Cardiac muscle cell (in vitro differentiated cells and primary cell): ENCODE data around the gene SIRT6. TPM values are rescaled to one million over a fixed set of nuclear protein-coding genes. Genes with fewer than 3 reads are reported as not detected.

Experiments used
- DNase-seq, 2 donors: peaks; one replicate each; pipeline versions ENCODE4 v3.0.0 to v3.0.0-alpha.2; 2010 to 2017; ENCODE audit warnings: low read depth in 1 of 2, low spot score in 1 of 2
- H3K27ac ChIP-seq: fragments of 200-600 bp; sonication (generic); 2 replicates; pipeline ENCODE4 v1.5.1; 2016
- H3K27me3 ChIP-seq: fragments of 200-600 bp; sonication (generic); 2 replicates; pipeline ENCODE4 v1.6.0; 2016; ENCODE audit warnings: control low read depth
- H3K36me3 ChIP-seq: fragments of 200-600 bp; sonication (generic); 2 replicates; pipeline ENCODE4 v1.5.1; 2016; ENCODE audit warnings: control low read depth
- H3K4me1 ChIP-seq: fragments of 200-600 bp; sonication (generic); 2 replicates; pipeline ENCODE4 v1.8.1; 2017; ENCODE audit warnings: low read depth, mild to moderate bottlenecking, mixed run types
- H3K4me3 ChIP-seq: fragments of 200-600 bp; sonication (generic); 2 replicates; pipeline ENCODE4 v1.5.1; 2016; ENCODE audit warnings: mild to moderate bottlenecking
- H3K9me3 ChIP-seq: fragments of 200-600 bp; sonication (generic); 2 replicates; pipeline ENCODE4 v1.5.1; 2017; ENCODE audit warnings: low read depth, mild to moderate bottlenecking, control low read depth
- polyA plus RNA-seq: library from polyadenylated mRNA; unstranded; fragments of >200 nt; fragmentation: Nextera tagmentation; extraction: Ambion mirVana; gene quantifications from 2 replicates; pipeline ENCODE4 v1.2.1, GENCODE V29; 2016
- total RNA-seq: library from RNA; depleted of rRNA; stranded (reverse); fragments of >200 nt; gene quantifications from 2 replicates; pipeline ENCODE4 v1.2.3, GENCODE V29; 2016
- TF ChIP-seq, protein P1 (sequence below): IDR thresholded peaks from 2 replicates; pipeline ENCODE4 v1.5.1; 2012; ENCODE audit warnings: low read depth, mild to moderate bottlenecking, low read length

Gene SIRT6
- total and polyA plus RNA-seq, 2 experiments from 2014 or later, result 11.3 to 34.2 TPM

DNA sequence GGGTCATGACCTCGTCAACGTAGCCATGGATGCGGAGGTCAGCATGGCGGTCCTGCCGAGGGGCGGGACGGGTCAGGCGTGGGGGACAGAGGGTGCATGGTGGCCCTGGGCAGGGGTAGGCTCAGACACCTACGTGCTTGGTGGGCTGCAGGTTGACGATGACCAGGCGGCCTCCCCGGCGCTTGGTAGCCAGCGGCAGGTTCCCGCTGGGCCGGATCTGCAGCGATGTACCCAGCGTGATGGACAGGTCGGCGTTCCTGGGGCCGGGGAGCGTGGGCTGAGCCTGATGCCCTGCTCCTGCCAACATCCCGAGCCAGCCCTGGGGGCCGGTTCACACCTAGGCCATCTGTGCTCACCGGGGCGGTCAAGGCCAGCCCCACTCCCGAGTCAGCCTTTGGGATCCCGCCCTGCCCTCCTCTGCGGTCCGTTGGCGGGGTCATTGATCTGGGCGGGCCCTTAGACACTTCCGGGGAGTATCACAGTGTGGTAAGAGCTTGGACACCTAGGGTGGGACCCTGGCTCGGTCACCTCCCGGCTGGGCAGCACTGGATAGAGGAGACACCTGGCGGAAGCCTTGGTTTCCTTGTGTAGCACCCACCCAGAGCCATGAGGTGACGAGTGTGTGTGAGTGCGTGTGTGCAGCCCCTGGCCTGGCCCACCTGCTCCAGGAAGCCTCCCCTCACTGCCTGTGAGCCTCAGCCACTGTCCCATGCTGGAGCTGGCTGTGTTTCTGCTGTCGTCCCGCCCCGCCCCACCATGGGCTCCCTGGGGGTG lies 7.3 kb downstream of the SIRT6 start:
- Histone ChIP-seq H3K9me3 (no peaks in the 10 kb centered on the region), H3K27me3 (peaks cover 13% of the 10 kb centered on the region), H3K4me1 (no peaks in the 10 kb centered on the region), H3K27ac (no peak overlapping the region), H3K4me3 (no peak overlapping the region), H3K36me3 (no peaks in the 10 kb centered on the region)
- TF ChIP-seq, protein P1, sequence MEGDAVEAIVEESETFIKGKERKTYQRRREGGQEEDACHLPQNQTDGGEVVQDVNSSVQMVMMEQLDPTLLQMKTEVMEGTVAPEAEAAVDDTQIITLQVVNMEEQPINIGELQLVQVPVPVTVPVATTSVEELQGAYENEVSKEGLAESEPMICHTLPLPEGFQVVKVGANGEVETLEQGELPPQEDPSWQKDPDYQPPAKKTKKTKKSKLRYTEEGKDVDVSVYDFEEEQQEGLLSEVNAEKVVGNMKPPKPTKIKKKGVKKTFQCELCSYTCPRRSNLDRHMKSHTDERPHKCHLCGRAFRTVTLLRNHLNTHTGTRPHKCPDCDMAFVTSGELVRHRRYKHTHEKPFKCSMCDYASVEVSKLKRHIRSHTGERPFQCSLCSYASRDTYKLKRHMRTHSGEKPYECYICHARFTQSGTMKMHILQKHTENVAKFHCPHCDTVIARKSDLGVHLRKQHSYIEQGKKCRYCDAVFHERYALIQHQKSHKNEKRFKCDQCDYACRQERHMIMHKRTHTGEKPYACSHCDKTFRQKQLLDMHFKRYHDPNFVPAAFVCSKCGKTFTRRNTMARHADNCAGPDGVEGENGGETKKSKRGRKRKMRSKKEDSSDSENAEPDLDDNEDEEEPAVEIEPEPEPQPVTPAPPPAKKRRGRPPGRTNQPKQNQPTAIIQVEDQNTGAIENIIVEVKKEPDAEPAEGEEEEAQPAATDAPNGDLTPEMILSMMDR, result no peak
- DNase-seq, result no peak

- TF ChIP-seq, protein P1, result no peak
- Histone ChIP-seq H3K36me3 (no peaks in the 10 kb centered on the region), H3K27ac (no peak overlapping the region), H3K9me3 (no peaks in the 10 kb centered on the region), H3K4me3 (no peak overlapping the region), H3K27me3 (peaks cover 18% of the 10 kb centered on the region), H3K4me1 (no peaks in the 10 kb centered on the region)
- DNase-seq, result no peak
Measured at GRCh38 chr19:4174213-4174894, 8.0 kb downstream of the SIRT6 start.

DNA sequence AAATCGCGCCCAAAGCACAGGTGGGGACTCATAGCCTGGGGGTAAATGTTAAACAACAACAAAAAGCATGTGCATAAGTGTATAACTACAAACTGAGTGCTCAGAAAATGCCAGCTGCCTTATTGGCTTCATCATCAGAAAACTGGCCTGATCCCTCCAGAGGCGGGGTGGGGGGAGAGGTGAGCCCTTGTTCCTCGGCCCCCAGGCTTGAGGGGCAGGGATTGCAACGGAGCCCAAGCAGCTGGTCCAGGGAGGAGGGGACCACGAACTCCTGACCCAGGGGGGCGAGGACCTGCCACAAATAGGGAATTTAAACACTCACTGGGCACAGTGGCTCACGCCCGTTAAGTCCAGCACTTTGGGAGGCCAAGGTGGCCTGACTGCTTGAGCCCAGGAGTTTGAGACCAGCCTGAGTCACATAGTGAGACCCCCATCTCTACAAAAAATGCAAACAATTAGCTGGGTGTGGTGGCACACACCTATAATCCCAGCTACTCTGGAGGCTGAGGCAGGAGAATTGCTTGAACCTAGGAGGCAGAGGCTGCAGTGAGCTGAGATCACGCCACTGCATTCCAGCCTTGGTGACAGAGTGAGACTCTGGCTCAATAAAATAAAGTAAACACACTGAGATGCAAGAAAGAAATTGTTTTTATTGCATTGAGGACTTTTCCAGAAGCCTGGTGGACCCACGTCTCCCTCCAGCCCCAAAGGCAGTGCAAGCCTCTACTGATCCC lies 8.7 kb downstream of the SIRT6 start:
- Histone ChIP-seq H3K4me1 (no peaks in the 10 kb centered on the region), H3K9me3 (no peaks in the 10 kb centered on the region), H3K4me3 (no peak overlapping the region), H3K27me3 (peaks cover 23% of the 10 kb centered on the region), H3K27ac (no peak overlapping the region), H3K36me3 (no peaks in the 10 kb centered on the region)
- TF ChIP-seq, protein P1, result no peak
- no peak for DNase-seq

GRCh38 chr19:4172861-4173473 lies 9.4 kb downstream of the SIRT6 start:
- Histone ChIP-seq H3K27me3 (peaks cover 26% of the 10 kb centered on the region), H3K4me3 (no peak overlapping the region), H3K4me1 (no peaks in the 10 kb centered on the region), H3K36me3 (no peaks in the 10 kb centered on the region), H3K27ac (no peak overlapping the region), H3K9me3 (no peaks in the 10 kb centered on the region)
- peak; percentile 52 to 89 for DNase-seq
- TF ChIP-seq, protein P1, result no peak

DNA sequence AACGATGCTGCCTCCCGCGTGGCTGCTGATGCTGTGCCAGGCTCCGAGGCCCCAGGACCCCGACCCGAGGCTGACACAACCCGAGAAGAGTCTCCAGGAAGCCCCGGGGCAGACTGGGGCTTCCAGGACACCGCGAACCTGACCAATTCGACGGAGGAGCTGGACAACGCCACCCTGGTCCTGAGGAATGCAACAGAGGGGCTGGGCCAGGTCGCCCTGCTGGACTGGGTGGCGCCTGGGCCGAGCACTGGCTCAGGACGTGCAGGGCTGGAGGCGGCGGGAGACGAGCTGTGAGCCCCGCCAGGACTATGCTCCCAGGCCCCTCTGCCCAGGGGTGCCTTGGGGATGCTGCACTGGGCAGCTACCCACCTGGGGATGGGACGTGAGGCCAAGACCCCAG lies 10.7 kb downstream of the SIRT6 start:
- TF ChIP-seq, protein P1, result no peak
- DNase-seq, result no peak
- H3K36me3 ChIP-seq, result no peaks in the 10 kb centered on the region
- no peaks in the 10 kb centered on the region for H3K4me1 ChIP-seq
- H3K4me3 ChIP-seq, result no peak overlapping the region
- H3K9me3 ChIP-seq, result no peaks in the 10 kb centered on the region
- peaks cover 26% of the 10 kb centered on the region for H3K27me3 ChIP-seq
- H3K27ac ChIP-seq, result no peak overlapping the region
